ENCODE measurements around the gene ADA.
"Not testable (repeated sequence)": the region's sequence is repeated elsewhere in the genome, so short reads cannot be mapped to it uniquely, and the experiment has no call there.

ADA gene

DNA sequence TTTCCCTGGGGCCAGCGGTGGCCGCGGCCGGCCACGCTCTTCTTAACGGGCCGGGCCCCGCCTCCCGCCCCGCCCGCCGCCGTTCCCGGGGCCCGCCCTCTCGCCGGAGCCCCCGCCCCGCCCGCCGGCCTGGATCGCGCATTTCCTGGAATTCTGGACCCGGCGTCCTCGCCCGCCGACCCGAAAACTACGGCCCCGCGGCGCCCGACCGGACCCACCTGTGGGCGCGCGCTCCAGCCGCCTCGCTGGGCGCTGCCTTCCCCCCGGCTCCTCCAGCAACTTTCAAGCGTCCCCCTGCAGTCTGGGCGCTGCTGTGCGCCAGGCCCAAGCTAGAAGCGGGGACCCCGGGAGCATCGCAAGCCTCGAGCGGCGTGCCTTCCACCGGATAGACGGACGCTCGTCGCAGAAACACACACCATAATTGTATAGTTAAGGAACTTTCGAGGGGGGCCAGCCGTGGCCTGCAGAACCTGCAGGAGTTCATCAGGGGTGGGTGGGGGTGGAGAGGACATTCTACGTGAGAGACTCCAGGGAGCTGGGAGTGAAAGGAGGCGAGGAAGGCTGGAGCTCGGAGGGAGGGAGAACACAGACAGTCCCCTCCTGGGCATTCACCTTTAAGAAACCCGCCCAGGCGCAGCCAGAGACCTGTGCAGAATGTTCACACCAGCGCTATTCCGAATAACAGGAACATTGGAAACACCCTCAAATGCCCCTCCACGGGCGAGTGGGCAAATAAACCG lies at the start of gene ADA:
TSS of gene ADA (minus strand) at position 16 of the 740 bp plus-strand sequence. CDS start 92 bp downstream, outside the sequence.
- H3K9me2 ChIP-seq (replicated peaks; ENCODE audit: control insufficient read depth, low read length) = no peaks in the 10 kb centered on the region
- H3K4me3 ChIP-seq (ENCODE audit: low read length) = peak within 1 kb of the TSS; percentile 75
- peaks cover 34% of the 10 kb centered on the region for H3K79me2 ChIP-seq (ENCODE audit: control insufficient read depth, low read length)
- peaks cover 7% of the 10 kb centered on the region; the same call in 1 of the 2 replicates for H3F3A ChIP-seq (ENCODE audit: control insufficient read depth, insufficient read depth)
- peak within 1 kb of the TSS; percentile 95 for H3K4me2 ChIP-seq (ENCODE audit: low read length)
- H4K20me1 ChIP-seq (ENCODE audit: control insufficient read depth, insufficient read depth, low read depth, low read length) = no peaks in the 10 kb centered on the region
- H3K36me3 ChIP-seq (ENCODE audit: control insufficient read depth, low read length) = peaks cover 6% of the 10 kb centered on the region
- peaks cover 19% of the 10 kb centered on the region for H3K27me3 ChIP-seq (ENCODE audit: control insufficient read depth, low read length)
- H3K9me3 ChIP-seq (ENCODE audit: control insufficient read depth, insufficient read depth, low read length) = no peaks in the 10 kb centered on the region
- peaks cover 53% of the 10 kb centered on the region for H3K4me1 ChIP-seq (ENCODE audit: control insufficient read depth, low read length)
- no peak within 1 kb of the TSS for H3K27ac ChIP-seq (ENCODE audit: low read depth, low read length)
- TF ChIP-seq EZH2phosphoT487 (IDR thresholded peaks at IDR 0.05; ENCODE audit: borderline replicate concordance, low read length) (no peak; the same call in 1 of the 2 replicates), CTCF (IDR thresholded peaks at IDR 0.05; ENCODE audit: low read depth, low read length, poor library complexity, severe bottlenecking) (no peak)

DNA sequence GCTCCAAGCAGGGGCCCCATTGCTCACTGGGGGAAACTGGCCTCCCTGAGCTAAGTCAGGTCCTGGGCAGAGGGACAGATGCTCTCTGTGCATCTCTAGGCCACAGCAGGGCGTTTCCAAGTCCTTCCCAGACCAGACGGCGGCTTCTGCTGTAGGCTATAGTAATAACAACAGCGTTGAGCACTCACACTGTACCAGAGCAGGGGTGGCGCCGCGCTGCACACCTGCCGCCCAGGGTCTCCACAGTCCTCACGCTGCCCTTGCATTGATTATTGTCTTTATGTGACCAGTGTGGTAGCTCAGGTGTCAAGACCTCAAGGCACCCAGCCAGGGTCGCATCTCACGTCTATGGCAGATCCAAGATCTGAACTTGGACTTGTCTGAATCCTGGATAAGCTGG lies 48.8 kb upstream of the ADA start:
- TF ChIP-seq CTCF (IDR thresholded peaks at IDR 0.05; ENCODE audit: low read depth, low read length, poor library complexity, severe bottlenecking) = no peak
- TF ChIP-seq EZH2phosphoT487 (IDR thresholded peaks at IDR 0.05; ENCODE audit: borderline replicate concordance, low read length) = no peak
- no peak overlapping the region for H3K4me3 ChIP-seq (ENCODE audit: low read length)
- no peaks in the 10 kb centered on the region for H3K9me3 ChIP-seq (ENCODE audit: control insufficient read depth, insufficient read depth, low read length)
- H3F3A ChIP-seq (ENCODE audit: control insufficient read depth, insufficient read depth) = no peaks in the 10 kb centered on the region
- H4K20me1 ChIP-seq (ENCODE audit: control insufficient read depth, insufficient read depth, low read depth, low read length) = no peaks in the 10 kb centered on the region
- no peak overlapping the region for H3K27ac ChIP-seq (ENCODE audit: low read depth, low read length)
- H3K9me2 ChIP-seq (replicated peaks; ENCODE audit: control insufficient read depth, low read length) = no peaks in the 10 kb centered on the region
- peaks cover 22% of the 10 kb centered on the region for H3K4me1 ChIP-seq (ENCODE audit: control insufficient read depth, low read length)
- no peak overlapping the region for H3K4me2 ChIP-seq (ENCODE audit: low read length)
- no peaks in the 10 kb centered on the region for H3K27me3 ChIP-seq (ENCODE audit: control insufficient read depth, low read length)
- H3K36me3 ChIP-seq (ENCODE audit: control insufficient read depth, low read length) = no peaks in the 10 kb centered on the region
- no peaks in the 10 kb centered on the region for H3K79me2 ChIP-seq (ENCODE audit: control insufficient read depth, low read length)

DNA sequence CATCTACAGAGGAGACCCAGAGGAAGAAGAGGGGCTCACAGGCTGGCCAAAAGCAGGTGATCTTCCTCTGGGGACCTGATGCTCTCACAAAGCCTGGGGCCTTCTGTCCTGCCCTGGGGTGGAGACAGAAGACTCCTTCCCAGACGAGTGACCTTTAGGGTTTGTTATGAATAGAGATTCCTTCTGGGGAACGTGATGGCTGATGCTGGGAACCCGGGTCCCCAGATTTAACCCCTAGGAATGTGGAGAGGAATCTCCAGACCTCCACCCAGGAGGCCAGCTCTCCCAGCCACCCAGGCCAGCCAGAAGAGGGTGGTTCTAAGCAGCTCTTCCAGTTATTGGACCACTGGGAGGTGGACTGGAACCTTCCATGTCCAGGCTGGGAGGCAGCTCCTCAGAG lies 46.9 kb upstream of the ADA start:
- Histone ChIP-seq H3K79me2 (ENCODE audit: control insufficient read depth, low read length) (no peaks in the 10 kb centered on the region), H4K20me1 (ENCODE audit: control insufficient read depth, insufficient read depth, low read depth, low read length) (no peaks in the 10 kb centered on the region), H3K9me2 (replicated peaks; ENCODE audit: control insufficient read depth, low read length) (no peaks in the 10 kb centered on the region), H3K9me3 (ENCODE audit: control insufficient read depth, insufficient read depth, low read length) (no peaks in the 10 kb centered on the region), H3K27ac (ENCODE audit: low read depth, low read length) (no peak overlapping the region), H3K4me1 (ENCODE audit: control insufficient read depth, low read length) (peaks cover 22% of the 10 kb centered on the region), H3K36me3 (ENCODE audit: control insufficient read depth, low read length) (no peaks in the 10 kb centered on the region), H3K4me2 (ENCODE audit: low read length) (no peak overlapping the region), H3K4me3 (ENCODE audit: low read length) (no peak overlapping the region), H3K27me3 (ENCODE audit: control insufficient read depth, low read length) (no peaks in the 10 kb centered on the region), H3F3A (ENCODE audit: control insufficient read depth, insufficient read depth) (no peaks in the 10 kb centered on the region)
- TF ChIP-seq EZH2phosphoT487 (IDR thresholded peaks at IDR 0.05; ENCODE audit: borderline replicate concordance, low read length) (no peak), CTCF (IDR thresholded peaks at IDR 0.05; ENCODE audit: low read depth, low read length, poor library complexity, severe bottlenecking) (no peak)

DNA sequence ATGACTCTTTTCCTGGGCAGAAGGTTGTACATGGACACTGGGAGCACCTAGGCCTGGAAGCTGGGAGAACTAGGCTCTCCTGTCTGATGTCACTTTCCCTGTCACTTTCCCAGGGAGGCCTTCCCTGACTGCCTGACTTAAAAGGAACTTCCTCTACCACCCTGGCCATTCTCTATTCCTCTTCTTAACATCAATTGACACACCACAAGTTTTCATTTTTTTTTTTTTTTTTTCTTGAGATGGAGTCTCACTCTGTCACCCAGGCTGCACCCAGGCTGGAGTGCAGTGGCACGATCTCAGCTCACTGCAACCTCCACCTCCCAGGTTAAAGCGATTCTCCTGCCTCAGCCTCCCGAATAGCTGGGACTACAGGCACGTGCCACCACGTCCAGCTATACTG lies 45.5 kb upstream of the ADA start:
- not testable (repeated sequence) for H3K4me3 ChIP-seq (ENCODE audit: low read length); H3K79me2 ChIP-seq (ENCODE audit: control insufficient read depth, low read length); H3K36me3 ChIP-seq (ENCODE audit: control insufficient read depth, low read length); H3K9me2 ChIP-seq (replicated peaks; ENCODE audit: control insufficient read depth, low read length); H3K27ac ChIP-seq (ENCODE audit: low read depth, low read length); H3K4me2 ChIP-seq (ENCODE audit: low read length); H3K9me3 ChIP-seq (ENCODE audit: control insufficient read depth, insufficient read depth, low read length); H4K20me1 ChIP-seq (ENCODE audit: control insufficient read depth, insufficient read depth, low read depth, low read length); H3F3A ChIP-seq (ENCODE audit: control insufficient read depth, insufficient read depth); H3K27me3 ChIP-seq (ENCODE audit: control insufficient read depth, low read length)
- peaks cover 12% of the 10 kb centered on the region for H3K4me1 ChIP-seq (ENCODE audit: control insufficient read depth, low read length)

Data from DOHH2 (cell line).